NCI-H187 (cell line): Measurements from ENCODE around the gene DENND4C.
"Not testable (repeated sequence)": the region's sequence is repeated elsewhere in the genome, so short reads cannot be mapped to it uniquely, and the experiment has no call there.

Experiments
- DNase-seq, 2 experiments: peaks; one replicate each; lab custom pipeline; 2025; lab: John Stamatoyannopoulos, UW

DENND4C gene

GRCh38 chr9:19230355-19231125 is at the start of gene DENND4C:
TSS of gene DENND4C (plus strand) at chr9:19230693. CDS start at chr9:19276175, 45,482 bp downstream.
- peak; percentile 41 to 78 for DNase-seq

GRCh38 chr9:19180991-19181390 is 49.5 kb upstream of the DENND4C start:
- no peak for DNase-seq

DNA sequence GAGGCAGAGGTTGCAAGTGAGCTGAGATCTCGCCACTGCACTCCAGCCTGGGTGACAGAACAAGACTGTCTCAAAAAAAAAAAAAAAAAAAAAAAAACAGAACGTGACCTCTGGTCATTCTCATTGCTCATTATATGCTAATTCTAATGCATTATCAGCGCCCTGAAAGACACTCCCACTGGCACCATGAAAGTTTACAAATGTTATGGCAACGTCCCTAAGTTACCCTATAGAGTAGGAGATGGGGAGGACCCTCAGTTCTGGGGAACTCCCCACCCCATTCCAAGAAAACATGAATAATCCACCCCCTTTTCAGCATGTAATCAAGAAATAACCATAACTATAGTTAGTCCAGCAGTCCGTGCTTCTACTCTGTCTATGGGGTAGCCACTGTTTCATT is 48.9 kb upstream of the DENND4C start:
- DNase-seq: no peak

- DNase-seq: no peak
Measured at GRCh38 chr9:19184144-19184917, 46.2 kb upstream of the DENND4C start.

GRCh38 chr9:19185191-19185590 is 45.3 kb upstream of the DENND4C start:
- no peak for DNase-seq

- no peak for DNase-seq
Measured at GRCh38 chr9:19186232-19186631, 44.3 kb upstream of the DENND4C start.

- DNase-seq: no peak
Measured at GRCh38 chr9:19188771-19189170, 41.7 kb upstream of the DENND4C start.

DNA sequence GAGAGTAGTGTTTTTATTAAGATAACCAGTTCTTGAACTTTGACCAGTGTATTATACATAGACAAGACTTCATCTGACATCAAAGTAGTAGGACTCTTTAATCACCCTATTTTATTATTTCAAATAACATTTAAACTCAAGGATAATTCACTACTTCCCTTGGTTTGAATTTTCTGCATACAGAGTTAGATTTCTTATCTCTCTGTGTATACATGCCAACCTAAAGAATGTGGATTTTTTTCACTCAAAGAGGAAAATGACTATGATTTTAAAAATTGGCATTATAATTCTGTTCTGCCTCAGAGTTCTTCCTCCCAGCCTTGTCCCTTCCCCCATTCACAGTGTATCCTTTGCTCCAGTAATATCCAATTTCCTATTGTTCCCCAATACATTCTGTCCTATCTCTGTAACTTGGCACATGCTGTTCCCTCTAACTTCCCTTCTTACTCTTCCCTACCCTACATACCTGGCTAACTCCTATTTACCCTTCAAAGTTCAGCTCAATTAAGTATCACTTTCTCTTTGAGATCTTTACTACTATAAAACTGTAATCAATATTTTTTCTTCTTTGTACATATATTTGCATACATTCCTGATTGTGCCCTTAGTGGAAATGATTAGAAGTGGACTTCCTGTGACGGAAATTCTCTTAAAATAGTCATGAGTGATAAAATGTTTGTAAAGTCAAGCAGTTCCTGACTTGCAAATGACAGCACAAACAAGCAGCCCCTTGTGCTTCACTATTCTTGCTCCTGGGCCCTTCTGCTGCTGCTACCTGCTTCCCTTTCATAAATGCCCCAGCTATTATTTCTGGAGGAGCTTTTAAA is 38.1 kb upstream of the DENND4C start:
- no peak for DNase-seq

GRCh38 chr9:19193029-19193324 is 37.5 kb upstream of the DENND4C start:
- DNase-seq: no peak

DNA sequence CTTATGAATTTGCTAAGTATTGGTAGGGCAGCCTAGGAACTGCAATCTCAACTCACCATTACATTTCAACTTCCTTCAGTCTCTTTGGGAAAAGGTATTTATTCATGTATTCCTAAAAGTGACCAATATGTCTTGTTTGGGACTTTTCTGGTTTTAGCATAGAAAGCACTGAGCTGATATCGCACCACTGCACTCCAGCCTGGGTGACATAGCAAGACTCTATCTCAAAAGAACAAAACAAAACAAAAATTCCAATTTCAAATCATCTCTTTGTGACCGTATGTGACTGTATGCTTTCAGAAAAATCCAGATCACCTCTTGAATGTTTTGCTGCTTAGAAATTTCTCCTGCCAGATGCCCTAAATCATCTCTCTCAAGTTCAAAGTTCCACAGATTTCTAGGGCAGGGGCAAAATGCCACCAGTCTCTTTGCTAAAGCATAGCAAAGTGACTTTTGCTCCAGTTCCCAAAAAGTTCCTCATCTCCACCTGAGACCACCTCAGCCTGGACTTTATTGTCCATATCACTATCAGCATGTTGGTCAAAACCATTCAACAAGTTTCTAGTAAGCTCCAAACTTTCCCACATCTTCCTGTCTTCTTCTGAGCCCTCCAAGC is 37.0 kb upstream of the DENND4C start:
- DNase-seq: not testable (repeated sequence)

DNA sequence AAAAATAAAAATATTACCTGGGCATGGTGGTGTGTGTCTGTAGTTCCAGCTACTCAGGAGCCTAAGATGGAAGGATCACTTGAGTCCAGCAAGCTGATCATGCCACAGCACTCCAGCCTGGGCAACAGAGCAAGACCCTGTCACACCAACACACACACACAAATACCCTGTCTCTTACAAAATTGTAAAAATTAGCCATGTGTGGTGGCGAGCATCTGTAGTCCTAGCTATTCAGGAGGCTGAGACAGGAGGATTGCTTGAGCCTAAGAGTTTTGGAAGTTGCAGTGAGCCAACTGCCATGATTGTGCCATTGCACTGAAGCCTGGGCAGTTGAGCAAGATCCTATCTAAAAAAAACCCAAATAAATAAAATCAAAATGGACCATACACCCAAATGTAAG is 32.1 kb upstream of the DENND4C start:
- DNase-seq: no peak

DNA sequence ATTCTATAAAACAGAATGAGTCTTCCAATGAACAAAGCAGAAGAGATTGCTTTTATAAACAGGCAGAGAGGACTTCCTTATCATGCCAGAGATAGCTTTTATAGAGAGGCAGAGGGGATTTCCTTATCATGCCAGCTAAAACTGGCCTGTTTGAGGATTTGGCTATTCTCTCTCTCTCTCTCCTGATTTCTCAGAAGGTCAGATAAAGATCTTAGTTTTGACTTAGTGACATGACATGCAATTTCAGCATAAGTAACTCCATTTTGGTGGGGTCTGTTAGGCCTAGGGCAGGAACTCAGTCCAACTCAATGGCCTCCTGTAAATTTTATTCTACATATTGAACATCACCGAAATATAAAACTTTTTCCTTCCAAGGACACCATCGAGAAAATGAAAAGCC is 31.5 kb upstream of the DENND4C start:
- DNase-seq: no peak

DNA sequence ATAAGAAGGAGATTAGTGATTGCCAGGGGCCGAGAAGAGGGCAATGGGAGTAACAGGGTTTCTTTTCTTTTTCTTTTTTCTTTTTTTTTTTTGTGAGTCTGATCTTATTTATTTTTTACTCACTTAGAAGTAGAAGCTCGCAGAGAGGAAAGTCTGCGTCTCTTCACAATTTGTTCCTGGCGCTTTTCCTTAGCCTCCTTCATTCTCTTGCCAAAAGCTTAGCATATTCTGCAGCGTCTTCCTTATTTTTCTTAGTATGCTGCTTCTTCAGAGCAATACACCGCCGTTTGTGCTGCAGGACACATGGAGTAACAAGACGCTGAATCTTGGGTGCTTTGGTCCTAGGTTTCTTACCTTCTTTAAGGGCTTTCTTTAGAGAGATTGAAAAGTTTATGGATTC is 30.3 kb upstream of the DENND4C start:
- no peak for DNase-seq

DNA sequence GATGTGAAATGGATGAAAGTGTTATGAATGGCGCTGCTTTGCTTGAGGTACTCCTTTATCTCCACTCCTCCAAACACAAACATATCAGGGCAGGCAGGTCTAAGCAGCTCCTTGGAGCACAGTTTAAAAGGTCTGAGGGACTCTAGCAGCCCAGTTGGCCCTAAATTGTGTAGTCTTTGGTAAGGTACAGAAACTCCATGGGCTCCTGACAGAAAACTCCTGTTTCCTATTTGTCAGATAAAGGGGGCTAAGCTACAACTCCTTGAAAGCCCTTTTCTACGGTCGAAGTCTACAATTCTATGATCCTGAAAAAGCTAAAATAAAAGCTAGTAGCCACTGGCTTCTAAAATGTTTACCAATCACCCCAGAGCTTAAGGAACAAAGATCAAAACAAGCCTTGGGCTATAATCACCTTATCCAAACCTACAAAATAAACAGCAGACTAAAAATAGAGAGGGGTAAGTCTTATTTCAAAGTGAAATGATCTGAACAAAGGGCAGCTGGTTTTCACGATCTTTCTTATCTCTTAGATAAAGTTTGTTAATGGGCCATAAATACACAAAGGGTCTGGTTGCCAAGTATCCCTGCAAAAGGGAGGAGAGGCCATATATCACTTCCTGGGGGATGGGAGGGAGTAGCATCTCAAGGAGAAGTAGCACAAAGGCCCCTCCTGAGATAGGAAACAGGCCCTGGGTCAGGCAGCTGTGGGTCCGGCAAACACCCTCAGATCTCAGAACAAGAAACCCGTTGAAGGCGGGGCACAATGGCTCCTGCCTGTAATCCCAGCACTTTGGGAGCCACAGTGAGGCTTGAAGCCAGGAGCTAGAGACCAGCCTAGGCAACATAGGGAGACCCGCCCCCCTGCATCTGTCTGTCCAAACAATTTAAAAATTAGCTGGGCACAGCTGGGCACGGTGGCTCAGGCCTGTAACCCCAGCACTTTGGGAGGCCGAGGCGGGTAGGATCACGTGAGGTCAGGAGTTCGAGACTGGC is 28.3 kb upstream of the DENND4C start:
- DNase-seq: no peak

DNA sequence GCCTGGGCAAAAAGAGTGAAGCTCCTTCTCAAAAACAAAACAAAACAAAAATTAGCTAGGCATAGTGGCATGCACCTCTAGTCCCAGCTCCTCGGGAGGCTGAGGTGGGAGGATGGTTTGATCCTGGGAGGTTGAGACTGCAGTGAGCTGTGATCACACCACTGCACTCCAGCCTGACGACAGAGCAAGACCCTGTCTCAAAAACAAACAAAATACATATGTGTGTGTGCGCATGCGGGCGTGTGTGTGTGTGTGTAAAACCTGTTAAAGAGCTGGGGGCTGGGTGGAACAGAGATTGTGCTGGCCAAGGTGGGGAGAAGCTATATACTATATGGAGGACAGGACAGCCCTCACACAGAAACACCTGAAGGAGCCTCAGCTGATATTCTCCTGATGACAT is 27.4 kb upstream of the DENND4C start:
- DNase-seq: no peak

DNA sequence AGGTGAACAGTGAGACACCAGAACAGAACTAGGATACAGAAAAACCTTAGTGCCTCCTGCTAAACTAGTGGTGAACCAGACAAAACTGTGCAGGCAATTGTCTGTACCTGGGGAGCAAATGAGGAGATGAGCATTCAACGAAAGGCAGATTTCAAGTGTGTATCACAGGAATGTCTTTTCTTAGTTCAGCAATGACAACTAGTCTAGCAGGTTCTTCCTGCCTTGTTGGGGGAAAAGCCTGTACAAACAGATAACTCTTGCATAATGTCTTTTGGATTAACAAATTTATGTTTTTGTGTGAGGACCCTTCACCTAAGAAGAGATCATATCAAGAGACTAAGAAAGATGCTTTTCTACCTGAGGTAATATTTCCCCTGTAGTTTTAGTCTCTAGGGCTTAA is 21.8 kb upstream of the DENND4C start:
- DNase-seq: no peak

DNA sequence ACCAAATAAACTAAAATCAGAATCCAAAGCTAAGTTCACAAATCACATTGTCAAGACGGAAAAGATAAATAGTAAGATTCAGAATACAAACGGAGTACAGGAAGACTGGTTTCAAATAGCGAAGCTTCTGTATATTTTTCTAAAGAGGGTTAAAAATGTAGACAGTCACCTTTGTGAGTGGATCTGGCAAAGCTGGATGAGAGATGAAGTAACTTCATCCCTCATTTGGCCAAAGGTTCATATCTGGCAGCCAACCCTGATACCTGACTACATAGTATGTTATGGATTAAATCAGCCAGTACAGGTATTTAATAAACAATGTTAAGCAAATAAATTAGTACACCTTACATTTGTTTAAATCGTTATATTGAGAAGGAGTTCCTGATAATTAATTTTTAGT is 21.3 kb upstream of the DENND4C start:
- no peak for DNase-seq

DNA sequence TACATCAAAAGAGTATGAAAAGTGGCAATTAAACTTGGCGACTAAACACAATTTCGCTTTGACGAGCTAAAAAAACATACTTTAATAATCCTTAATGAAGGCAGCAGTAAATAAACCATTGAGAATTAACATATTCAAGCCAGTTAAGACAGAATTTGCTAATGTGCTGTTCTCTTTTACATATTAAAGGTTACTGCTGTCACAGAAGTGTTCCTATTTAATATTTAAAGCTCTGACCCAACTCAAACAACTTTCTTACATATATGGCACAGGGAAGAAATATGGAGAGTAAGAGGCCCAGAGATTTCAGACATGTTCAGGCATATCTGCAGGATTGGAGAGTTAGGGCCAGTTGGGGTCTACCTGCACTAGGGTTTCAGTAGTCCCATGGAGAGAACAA is 16.7 kb upstream of the DENND4C start:
- DNase-seq: no peak

- no peak for DNase-seq
Measured at GRCh38 chr9:19216466-19216865, 14.0 kb upstream of the DENND4C start.

DNA sequence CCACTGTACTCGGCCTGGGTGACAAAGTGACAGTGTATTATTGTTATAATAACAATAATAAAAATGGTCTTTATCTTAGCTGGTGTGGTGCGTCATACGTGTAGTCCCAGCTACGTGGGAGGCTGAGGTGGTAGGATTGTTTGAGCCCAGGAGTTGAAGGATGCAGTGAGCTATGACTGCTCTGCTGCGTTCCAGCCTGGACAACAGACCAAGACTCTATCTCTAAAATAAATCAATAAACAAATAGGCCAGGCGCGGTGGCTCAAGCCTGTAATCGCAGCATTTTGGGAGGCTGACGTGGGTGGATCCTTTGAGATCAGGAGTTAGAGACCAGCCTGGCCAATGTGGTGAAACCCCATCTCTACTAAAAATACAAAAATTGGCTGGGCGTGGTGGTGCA is 9.2 kb upstream of the DENND4C start:
- DNase-seq: no peak

DNA sequence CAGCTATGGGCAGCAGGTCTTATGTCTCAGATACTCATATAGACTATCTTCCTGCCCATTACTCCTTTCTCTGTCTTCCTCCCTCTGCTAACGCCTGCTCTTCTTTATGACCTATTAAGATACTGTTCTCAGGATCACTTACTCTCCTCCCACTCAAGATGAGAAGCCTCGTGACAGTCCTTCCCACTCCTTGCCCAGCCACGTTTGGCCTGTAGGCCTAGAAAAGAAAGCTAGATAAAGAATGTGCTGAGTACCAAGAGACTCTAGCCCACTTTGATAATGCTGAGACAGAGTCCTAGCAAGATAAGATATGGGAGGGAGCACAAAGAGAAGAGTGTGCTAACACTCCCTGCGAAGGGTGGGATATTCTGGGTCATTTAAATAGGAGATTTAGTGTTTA is 6.8 kb upstream of the DENND4C start:
- no peak for DNase-seq
